NB4 (cell line): ENCODE measurements around the gene HTR2C.

Experiments used
- DNase-seq: peaks from one replicate; pipeline ENCODE4 v3.0.0; 2010; ENCODE audit warnings: low read depth
- H3K4me3 ChIP-seq: one replicate; pipeline ENCODE4 v1.5.1; 2011; ENCODE audit warnings: mild to moderate bottlenecking, low read depth, low read length, moderate library complexity
- MYC ChIP-seq: IDR thresholded peaks from 2 replicates; pipeline ENCODE4 v1.6.1; 2011; ENCODE audit warnings: low read depth, low read length
- POLR2A ChIP-seq: IDR thresholded peaks from 2 replicates; pipeline ENCODE4 v1.6.1; 2011; ENCODE audit warnings: mild to moderate bottlenecking; ENCODE audit not compliant: insufficient read length; ENCODE audit errors: extremely low read depth
- TF ChIP-seq, protein P1 (sequence below): IDR thresholded peaks from 2 replicates; pipeline ENCODE4 v1.6.1; 2011; ENCODE audit warnings: low read depth, low read length
- TF ChIP-seq, protein P2 (sequence below): IDR thresholded peaks from one replicate; pipeline ENCODE4 v1.5.1; 2012; ENCODE audit warnings: low read depth, low read length

The HTR2C gene

DNA sequence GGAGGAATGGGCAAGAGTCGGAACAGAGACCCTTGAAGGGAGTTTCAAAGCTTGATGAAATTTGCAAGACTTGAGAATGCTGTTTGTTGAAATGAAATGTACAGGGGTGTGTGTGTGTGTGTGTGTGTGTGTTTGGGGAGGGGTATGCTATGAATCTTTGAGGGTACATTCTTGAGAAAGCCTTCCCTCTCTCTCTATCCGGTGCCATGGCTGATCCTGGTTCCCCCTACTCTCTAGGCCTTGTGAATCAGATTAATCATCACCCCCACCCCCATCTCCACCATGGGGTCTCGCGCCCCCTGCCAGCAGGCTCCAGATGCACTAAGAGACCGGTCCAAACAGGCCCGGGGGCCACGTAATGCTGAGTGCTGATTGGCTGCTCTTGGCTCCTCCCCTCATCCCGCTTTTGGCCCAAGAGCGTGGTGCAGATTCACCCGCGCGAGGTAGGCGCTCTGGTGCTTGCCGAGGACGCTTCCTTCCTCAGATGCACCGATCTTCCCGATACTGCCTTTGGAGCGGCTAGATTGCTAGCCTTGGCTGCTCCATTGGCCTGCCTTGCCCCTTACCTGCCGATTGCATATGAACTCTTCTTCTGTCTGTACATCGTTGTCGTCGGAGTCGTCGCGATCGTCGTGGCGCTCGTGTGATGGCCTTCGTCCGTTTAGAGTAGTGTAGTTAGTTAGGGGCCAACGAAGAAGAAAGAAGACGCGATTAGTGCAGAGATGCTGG lies at the start of gene HTR2C:
HTR2C (plus strand) TSS at position 441 of the 729 bp plus-strand sequence. CDS start 142,851 bp downstream, outside the sequence.
- H3K4me3 ChIP-seq = no peak within 1 kb of the TSS
- TF ChIP-seq MYC (no peak), POLR2A (no peak)
- TF ChIP-seq, protein P1, sequence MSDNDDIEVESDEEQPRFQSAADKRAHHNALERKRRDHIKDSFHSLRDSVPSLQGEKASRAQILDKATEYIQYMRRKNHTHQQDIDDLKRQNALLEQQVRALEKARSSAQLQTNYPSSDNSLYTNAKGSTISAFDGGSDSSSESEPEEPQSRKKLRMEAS = no peak
- TF ChIP-seq, protein P2, sequence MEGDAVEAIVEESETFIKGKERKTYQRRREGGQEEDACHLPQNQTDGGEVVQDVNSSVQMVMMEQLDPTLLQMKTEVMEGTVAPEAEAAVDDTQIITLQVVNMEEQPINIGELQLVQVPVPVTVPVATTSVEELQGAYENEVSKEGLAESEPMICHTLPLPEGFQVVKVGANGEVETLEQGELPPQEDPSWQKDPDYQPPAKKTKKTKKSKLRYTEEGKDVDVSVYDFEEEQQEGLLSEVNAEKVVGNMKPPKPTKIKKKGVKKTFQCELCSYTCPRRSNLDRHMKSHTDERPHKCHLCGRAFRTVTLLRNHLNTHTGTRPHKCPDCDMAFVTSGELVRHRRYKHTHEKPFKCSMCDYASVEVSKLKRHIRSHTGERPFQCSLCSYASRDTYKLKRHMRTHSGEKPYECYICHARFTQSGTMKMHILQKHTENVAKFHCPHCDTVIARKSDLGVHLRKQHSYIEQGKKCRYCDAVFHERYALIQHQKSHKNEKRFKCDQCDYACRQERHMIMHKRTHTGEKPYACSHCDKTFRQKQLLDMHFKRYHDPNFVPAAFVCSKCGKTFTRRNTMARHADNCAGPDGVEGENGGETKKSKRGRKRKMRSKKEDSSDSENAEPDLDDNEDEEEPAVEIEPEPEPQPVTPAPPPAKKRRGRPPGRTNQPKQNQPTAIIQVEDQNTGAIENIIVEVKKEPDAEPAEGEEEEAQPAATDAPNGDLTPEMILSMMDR = no peak
- no peak for DNase-seq

DNA sequence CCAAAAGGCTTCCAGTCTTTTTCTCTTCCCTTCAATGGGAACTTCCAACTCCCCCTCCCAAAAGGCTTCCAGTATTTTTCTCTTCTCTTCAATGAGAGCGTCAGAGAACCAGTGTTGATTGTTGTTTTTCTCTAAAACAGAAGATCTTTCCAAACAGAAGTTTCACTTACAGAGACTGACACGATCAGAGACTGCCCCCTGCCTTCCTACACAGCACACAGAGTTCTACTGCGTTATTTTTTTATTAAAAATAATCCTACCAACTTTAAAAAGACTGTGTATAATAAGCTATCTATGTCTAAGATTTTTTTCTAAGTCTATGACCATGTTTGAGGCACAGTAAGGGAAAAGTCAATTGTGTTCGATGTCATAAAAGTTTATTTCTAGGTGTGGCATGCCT lies 3.5 kb upstream of the HTR2C start:
- TF ChIP-seq, protein P2 = no peak
- TF ChIP-seq, protein P1 = no peak
- DNase-seq = no peak
- no peak overlapping the region for H3K4me3 ChIP-seq

DNA sequence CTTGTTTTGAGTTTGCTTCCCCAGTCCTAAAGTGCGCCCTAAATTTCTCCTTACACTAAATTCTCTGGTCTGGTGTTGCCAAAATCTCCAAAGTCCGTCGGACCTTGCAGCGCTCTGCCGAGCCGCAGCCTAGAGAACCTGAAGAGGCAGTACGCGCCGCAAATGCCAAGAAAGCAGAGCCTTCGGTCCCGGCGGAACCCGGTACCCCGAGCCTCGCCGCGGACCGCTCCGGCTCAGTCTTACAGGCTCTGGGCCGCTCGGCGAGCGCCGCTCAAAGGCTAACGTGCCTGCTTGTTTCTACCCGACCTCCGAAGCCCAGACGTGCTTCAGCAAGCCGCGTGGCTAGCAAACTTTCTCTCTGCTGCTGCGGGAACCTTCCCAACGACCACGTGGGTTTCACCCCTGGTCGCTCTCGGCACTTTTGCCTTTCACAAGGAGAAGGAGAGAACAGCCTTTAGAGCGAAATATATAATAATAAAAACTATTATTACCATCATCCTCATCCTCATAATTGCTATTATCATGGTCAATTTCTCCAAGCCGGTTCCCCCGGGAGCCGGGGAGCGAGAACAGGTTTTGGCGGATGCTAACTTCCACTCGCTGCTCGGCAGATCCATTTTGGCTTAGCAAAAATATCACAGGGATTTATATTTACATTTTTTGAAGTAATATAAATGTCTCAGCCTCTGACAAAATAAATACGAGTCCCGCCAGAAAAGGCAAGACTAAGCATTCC lies 2.2 kb upstream of the HTR2C start:
- no peak for DNase-seq
- no peak overlapping the region for H3K4me3 ChIP-seq
- TF ChIP-seq POLR2A = no peak
- no peak for TF ChIP-seq MYC
- TF ChIP-seq, protein P2 = no peak
- TF ChIP-seq, protein P1 = no peak

DNA sequence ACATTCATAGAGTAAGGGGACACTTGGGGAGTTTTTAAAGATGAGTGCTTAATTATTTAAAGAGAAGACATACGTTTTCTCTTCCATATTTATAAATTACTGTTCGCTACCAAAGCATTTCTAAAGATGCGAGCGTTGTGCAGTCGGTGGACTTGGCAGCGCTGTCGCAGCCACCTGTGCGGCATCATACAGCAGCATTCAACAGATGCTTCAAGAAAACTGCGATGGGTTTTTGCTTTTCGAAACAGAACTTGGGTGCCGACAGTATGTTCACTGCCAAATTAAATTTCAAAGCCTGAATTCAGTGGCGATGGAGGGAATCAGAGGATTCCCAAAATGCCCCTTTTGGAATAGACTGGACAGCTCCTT lies 1.6 kb upstream of the HTR2C start:
- TF ChIP-seq MYC (no peak), POLR2A (no peak)
- TF ChIP-seq, protein P1 = no peak
- TF ChIP-seq, protein P2 = no peak
- no peak for DNase-seq
- H3K4me3 ChIP-seq = no peak overlapping the region

DNA sequence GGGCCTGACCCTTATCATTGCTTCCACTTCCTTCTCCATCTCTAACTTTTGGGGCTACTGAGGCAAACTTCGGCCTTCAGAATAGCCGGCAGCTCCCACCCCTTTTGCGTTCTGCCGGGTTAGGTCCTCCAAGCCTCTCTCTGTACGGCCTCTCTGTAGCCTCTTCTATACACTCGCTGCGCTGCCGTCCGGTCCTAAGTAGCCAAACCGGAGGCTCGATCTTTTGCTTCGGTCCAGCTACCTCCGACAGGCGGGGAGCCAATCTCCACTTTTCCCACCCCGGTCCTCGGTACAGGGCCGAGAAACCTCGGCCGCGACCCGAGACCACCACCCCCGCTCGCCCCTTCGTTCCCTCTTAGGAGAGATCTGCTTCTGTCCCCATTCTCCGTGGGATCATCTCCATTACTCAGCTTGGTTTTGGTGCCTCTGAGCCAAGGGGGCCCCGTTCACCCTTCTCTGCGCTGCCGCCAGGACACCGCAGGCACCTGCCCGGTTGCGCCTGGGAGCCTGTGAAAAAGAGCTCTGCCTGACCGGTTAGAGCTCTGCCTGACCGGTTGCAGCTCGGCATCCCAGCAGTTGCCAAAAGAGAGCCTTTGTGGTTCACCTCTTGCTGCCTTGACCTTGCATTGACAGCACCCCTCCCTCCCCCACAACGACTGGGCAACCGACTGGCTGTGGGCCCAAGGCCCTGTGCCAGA lies 1.0 kb upstream of the HTR2C start:
- no peak for DNase-seq
- no peak overlapping the region for H3K4me3 ChIP-seq
- TF ChIP-seq POLR2A = no peak
- TF ChIP-seq, protein P1 = no peak
- TF ChIP-seq, protein P2 = no peak
- no peak for TF ChIP-seq MYC
